HG03039 (cell line): ENCODE data around the gene VRK2.

ENCODE experiments used
- ATAC-seq: cut with Tn5 transposase; IDR thresholded peaks from one replicate; pipeline ENCODE4 v1.9.1; 2021; ENCODE audit warnings: mild to moderate bottlenecking, moderate library complexity; ENCODE audit not compliant: unreplicated experiment

VRK2 gene

DNA sequence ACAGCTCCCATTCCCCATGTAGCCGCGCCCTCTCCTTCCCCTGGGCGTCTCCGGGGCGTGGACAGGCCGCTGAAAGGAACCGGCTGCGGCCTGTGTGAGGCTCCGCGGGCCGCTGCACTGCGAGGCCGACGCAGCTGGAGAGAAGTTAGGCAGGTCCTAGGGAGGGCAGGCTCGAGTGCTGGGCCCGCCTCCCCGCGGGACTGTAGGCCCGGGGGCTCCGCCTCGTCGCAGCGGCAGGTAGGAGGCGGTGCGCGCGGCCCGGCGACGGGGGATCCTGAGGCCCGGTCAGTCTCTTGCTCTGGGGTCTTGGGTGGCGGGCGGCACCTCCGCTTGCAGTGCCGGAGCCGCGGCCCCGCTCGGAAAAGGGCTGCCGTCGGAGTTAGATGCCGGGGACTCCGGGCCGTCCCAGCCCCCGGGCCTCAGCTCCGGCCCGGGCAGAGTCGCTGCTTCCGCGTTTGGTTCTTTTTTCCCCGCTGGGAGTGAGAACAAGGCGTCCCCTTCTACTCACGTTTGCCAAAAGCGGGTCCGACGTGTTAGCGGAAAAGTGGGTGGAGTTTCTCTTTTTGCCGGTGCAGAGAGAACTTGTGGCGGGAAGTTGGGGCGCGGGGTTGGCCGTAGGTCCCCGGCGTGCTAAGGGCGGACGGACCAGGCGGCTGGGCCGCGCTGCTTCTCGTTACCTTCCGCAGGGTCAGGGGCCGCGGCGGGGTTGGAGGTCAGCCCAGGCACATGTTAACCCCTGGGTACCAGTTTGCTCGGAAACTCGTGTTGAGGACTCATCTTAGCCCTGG, at the start of gene VRK2:
TSS of gene VRK2 (plus strand) at position 222 of the 788 bp plus-strand sequence. CDS start 2,026 bp downstream, outside the sequence.
- ATAC-seq = peak; percentile 90

DNA sequence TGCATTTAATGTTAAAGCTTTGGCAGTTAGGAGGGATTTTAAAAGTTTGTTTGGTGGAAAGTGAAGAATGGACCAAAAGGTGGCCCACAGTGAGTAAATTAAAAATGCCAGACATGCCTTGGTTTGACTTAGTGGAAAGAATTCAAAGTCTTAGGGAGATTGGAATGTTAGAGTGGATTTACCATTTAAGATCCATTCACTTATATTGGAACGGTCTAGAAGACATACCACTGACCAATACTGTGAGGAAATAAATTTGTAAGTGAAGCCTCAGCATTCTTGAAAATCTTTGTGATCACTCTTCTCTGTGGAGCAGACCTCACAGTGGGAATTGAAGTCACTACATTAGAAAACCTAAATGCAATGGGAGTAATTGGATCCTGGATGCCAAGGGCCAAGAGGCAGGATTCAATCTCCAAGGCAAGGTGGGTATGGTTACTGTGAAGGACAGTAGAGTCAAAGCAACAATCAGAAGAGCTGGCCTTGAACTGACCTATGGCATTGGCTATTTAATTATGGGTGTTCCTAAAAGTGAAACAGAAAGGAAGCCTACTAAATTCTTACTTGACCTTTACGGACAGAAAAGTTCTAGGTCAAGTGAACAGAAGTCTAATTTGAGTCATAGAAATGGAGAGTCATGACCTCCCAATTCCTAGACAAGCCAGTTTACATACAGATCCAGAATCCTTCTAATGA, 40.2 kb upstream of the VRK2 start:
- peak; percentile 53 for ATAC-seq

DNA sequence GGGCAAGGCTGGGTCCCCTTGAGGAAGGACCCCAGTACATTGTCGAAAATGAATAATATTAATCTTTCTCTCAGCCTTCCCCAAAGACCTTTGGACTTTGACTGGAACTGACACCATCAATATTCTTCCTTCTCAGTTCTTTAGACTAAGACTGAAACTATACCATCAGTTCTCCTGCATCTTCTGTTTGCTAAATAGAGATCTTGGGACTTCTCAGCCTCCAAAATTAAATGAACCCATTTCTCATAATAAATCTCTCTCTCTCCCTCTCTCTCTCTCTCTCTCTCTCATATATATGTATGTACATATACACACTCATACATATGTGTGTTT, 39.7 kb upstream of the VRK2 start:
- peak; percentile 32 for ATAC-seq

DNA sequence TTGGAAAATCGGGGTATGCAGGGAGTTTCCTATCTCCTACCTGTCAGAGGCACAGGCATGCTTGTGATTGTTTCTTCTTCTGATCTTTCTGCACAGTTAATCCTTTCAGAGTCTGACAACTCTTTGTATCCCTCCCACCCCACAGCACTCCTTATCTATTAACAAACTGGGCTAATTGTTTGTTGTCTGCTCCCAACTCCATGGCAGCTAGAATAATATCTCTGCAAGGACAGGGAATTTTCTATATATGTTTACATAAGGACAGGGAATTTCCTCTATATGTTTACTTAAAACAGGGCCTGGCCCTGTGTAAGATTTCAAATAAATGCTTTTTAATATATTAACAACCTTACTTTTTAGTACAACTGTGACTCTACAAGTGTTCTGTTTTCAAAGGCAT, 36.0 kb upstream of the VRK2 start:
- ATAC-seq = no peak

GRCh38 chr2:58019229-58019628, 27.4 kb upstream of the VRK2 start:
- ATAC-seq = no peak

DNA sequence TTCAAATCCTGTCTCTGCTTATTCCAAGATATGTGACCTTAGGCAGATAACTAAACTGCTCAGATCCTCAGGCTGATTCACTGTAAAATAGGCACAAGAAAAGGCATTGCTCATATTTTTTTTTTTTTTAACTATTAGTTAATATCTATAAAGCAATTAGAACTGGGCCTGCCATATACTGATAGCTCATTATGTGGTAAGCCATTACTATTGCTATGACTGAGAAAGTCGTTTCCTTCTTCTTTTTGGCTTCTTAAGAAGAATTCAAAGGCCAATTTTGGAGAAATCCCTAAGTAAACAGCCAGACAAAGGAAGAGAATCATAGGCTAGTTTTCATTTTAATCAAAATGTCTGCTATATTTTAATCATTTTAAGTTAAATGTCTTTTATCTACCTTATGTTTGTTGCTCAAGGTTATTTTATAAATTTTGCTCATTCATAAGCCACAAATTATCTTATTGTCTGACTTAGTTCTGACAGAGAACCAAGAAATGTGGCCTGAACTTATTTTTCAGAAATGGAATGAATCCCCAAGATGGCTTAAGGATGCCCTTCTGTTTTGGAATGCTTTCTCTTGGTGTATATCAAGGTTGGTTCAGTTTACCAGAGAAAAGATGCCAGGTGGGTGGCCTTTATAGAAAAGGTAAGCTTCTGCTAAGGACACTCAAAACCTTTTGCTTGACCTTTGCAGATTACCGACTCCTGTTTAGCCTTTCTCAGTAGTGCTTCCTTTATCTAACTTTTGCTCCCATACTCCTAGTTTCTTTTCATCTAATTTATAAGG, 21.3 kb upstream of the VRK2 start:
- ATAC-seq = no peak

GRCh38 chr2:58027029-58027428, 19.6 kb upstream of the VRK2 start:
- ATAC-seq = no peak

DNA sequence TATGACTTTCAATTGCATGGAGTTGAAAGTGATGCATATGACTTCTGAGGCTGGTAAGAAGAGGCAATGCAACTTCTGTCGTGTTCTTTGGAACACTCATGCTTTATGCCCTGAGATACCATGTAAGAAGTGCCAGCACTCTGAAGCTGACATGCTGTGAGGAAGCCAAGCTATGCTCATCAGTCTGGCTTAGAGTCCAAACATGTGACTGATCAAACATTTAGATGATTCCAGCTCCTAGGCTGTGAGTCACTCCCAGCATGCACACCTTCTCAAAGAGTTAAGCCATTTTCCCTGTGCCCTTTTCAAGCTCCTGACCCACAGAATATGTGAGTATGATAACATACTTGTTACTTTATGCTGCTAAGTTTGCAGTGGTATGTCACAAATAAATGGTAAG, 15.8 kb upstream of the VRK2 start:
- ATAC-seq = no peak

- ATAC-seq = peak; percentile 66
Observed at GRCh38 chr2:58032016-58032763, 14.4 kb upstream of the VRK2 start.

GRCh38 chr2:58032764-58033080, 13.9 kb upstream of the VRK2 start:
- ATAC-seq = no peak

GRCh38 chr2:58033530-58033929, 13.1 kb upstream of the VRK2 start:
- no peak for ATAC-seq

DNA sequence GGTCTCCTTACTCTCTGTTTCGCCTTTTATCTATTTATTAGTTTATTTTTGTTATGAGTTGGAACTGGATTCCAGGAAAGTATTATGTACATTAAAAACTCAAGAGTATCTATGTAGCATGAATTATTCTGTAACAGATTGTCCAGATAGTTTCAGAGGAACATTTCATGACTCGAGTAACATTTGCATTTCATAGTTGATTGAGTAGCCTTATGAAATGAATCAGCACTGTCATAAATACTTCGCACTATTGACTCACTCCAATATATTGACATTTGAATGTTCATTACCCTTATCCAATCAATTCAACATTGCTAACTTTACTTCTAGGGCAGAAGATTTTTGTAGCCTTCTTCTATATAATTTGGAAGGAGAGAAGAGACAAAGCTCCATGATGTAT, 11.3 kb upstream of the VRK2 start:
- ATAC-seq = peak; percentile 59

GRCh38 chr2:58039170-58039611, 7.4 kb upstream of the VRK2 start:
- ATAC-seq = peak; percentile 52

DNA sequence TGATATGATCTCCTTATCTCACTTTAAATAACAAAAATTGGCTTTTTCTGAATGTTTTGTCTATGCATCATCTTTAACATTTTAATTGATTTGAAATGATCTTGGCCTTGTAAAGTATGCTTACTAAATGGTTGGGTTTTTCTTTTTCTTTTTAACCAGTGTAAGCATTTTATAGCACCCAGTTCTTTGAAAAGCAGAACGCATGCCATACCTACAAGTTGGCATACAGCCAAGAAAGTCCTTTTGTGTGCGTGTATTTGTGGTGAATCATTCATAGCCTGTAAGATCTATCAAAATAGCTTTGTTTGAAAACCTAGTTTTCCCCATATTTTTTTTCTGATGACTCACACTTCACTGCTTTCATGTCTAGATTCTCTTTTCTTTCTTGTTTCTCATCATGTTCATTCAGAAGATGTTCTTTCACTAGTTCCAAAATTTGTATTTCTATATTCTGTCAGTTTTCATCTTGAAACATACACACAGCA, 4.1 kb upstream of the VRK2 start:
- no peak for ATAC-seq

- ATAC-seq = no peak
Observed at GRCh38 chr2:58044145-58044544, 2.5 kb upstream of the VRK2 start.

DNA sequence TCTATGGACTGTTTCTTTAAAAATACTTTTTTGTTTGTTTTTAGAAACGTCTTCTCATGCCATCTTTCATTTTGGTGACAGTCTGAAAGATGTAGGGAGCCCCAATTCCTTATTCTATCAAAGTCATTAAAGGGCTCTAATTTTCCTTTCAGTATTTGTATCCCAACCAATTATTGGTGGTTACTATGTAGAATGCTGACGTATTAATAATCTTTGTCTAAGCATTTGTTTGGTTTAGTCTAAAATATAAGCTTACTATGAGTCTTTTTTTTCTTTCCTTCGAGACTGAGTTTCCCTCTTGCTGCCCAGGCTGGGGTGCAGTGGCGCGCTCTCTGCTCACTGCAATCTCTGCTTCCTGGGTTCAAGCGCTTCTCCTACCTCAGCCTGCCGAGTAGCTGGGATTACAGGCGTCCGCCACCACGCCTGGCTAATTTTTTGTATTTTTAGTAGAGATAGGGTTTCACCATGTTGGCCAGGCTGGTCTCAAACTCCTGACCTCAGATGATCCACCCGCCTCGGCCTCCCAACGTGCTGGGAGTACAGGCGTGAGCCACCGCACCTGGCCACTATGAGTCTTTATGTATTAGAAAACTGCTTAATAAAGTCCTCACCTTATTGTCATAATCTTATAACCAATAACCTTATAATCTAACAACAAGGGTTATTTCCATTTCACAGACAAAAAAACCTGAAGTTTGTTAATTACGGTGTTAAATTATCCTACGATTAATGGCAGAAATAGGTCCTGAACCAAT, 849 bp upstream of the VRK2 start:
- no peak for ATAC-seq

GRCh38 chr2:58046335-58046584, 346 bp upstream of the VRK2 start:
- ATAC-seq = no peak

- peak; percentile 32 for ATAC-seq
Observed at GRCh38 chr2:58047373-58047935, 848 bp downstream of the VRK2 start.

DNA sequence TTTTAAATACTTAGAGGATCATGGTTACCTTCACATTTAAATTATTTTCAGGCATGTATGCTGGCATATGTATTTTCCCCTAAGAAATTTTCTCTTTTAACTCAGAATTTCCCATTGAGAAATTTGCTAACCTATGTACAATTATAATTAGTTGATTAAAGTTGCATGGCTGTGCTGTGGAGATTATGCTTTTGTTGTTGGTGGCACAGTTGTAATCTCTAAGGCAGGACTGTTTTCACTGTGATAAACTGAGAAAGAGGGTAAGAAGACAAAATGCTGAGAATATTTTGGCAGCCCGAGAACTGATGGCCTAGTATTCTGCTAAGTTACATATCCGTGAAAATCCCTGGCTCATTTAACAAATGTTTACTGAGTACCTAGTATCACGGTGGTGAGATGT, 1.4 kb downstream of the VRK2 start:
- no peak for ATAC-seq

GRCh38 chr2:58051445-58051844, 4.8 kb downstream of the VRK2 start:
- no peak for ATAC-seq
